HT-29 (cell line): Measurements from ENCODE around the gene PDGFB. TPM values are rescaled to one million over a fixed set of nuclear protein-coding genes. Genes with fewer than 3 reads are reported as not detected.
A peak's percentile ranks its signal among the peaks of the same experiment; 100 is the strongest.

ENCODE experiments used
- DNase-seq: peaks from one replicate; pipeline ENCODE4 v3.0.0-alpha.2; 2015; ENCODE audit warnings: low spot score
- total RNA-seq: library from RNA; depleted of rRNA; stranded (reverse); fragments of >200 nt; shearing (Covaris generic); gene quantifications from 2 replicates; pipeline ENCODE4 v1.2.3, GENCODE V29; 2014

Gene PDGFB
- total RNA-seq, 1 experiment from 2014 or later: 12.4 TPM

DNA sequence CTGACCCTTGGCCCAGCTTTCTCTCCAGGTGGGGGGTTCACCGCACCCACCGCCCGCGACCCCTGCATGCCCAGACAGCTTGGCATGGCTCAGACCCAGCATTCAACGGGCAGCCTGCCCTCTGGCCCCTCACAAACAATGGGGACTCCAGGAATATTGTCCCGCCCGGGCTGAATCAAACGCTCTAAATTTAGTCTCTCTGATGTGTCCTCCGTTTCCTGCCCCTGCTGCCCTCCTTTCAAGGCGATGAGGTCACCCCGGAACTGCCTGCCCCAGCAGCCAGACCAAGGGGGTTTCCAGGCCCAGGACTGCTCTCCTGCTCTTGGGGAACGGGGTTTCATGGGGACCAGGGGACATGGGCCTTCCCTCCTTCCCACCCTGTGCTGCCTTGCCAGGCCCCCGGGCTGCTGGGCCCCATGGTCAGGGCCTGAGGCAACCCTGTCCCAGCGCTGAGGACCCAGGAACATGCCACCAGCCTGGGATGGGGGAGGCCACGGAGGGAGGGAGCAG lies 10.1 kb upstream of the PDGFB start:
- no peak for DNase-seq

DNA sequence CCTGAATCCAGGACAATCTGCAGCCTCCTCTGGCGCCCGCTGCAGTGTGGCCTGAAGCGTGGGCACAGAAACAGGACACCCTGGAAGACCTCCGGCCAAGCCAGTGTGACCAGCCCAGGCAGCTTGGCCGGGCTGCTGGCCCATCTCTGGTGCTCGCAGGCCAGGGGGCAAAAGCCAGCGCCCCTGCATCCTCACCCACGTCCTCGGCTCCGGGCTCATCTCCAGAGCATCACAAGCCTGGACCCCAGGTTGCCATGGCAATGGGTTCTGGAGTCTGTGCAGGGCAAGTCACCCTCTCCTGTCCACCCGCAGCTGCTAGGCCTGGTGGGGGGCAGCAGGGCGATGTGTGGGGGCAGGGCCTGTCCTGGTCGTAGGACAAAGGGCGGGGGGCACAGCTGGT lies 9.3 kb upstream of the PDGFB start:
- DNase-seq: no peak

GRCh38 chr22:39253435-39254070 lies 8.8 kb upstream of the PDGFB start:
- DNase-seq: peak; percentile 58

DNA sequence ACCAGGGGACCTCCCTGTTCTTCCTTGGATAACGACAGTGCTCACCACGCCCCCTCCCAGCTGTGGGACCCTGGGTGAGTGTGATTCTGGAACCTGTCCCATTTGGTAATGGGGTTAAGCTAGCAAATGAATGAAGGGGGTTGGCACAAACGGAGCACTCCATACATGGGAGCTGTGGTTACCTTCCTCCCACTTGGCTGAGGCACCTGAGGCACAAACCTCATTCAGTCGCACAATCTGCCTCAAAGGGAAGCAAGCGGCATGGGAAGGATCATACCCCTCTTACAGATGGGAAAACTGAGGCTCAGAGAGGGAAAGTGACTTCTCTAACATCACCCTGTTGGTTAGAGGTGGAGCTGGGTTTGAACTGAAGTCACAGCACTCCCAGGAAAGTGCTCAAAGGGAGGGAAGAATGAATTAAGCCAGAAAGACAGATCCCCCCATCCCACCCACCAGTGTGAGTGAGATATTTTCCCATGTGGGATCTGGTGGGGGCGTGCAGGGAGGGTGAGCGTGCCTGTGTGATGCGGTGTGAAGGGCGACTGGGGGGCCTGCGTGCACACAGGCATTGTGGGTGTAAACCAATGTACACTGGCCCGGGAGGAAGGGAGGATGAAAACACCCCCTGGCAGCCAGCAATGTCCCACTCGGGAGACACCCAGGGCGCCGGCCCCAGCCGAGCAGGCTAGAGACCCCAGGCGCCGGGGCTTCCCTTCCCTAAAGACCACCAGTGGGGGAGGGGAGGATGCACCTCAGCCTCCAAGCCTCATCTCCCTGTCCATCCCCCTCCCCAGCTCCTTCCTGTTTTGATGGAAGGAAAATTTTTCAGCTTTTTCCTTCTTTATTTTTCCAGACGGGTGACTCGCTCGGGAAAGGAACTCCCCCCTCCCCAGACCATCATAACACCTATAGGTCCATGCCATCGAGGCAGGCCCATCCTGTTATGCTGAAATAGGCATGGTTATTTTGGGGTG lies 8.0 kb upstream of the PDGFB start:
- DNase-seq: peak; percentile 5

- peak; percentile 36 for DNase-seq
Measured at GRCh38 chr22:39251762-39252460, 7.1 kb upstream of the PDGFB start.

- DNase-seq: no peak
Measured at GRCh38 chr22:39250838-39251237, 6.1 kb upstream of the PDGFB start.

- DNase-seq: no peak
Measured at GRCh38 chr22:39250131-39250530, 5.3 kb upstream of the PDGFB start.

- DNase-seq: no peak
Measured at GRCh38 chr22:39249086-39249704, 4.4 kb upstream of the PDGFB start.

DNA sequence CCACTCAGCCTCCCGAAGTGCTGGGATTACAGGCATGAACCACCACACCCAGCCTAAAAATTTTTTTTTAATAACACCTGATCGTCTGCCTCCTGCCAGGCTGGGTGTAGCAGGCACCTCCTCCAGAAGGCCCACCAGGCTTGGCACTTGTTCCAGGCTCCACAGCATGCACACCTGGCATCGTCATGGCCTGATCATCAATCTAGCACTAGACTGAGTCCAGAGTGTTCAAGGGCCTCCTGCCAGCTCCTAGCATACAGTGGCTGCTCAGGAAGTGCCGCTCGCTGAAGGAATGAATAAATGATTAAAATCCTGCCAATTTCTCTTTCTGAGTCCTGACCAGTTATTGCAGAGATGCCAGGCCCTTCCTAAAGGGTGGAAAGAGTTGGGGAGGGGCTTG lies 3.5 kb upstream of the PDGFB start:
- DNase-seq: no peak

- no peak for DNase-seq
Measured at GRCh38 chr22:39247361-39247760, 2.6 kb upstream of the PDGFB start.

DNA sequence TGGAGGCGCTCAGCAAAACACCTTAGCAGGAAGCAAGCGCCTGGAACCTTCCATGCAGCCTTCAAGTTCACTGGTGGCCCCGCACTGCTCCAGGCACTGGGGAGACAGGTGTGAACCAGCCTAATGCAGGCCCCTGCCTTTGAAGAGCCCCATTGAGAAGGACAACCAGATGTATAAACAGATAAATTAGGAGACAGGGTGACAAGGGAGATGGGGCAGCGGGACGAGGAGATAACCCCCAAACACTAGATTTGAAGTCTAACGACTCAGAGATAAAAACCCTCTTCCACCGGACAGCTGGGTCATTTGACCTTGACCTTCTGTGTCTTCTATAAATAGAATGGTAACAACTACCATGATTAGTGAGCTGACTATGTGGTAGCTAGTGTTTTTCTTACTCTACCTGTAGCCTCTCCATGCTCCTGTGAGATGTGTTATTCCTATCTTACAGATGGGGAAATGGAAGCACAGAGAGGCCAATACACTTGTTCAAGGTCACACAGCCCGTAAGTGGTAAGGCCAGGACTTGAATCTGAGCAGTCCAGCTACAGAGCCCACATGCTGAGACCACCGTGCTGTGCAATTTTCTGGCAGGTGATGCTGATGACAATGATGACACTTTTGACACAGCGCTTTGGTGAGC lies 2.0 kb upstream of the PDGFB start:
- no peak for DNase-seq

GRCh38 chr22:39246217-39246616 lies 1.4 kb upstream of the PDGFB start:
- DNase-seq: no peak

- peak; percentile 11 for DNase-seq
Measured at GRCh38 chr22:39245130-39246039, 603 bp upstream of the PDGFB start.

- DNase-seq: no peak
Measured at GRCh38 chr22:39244136-39244495, 666 bp downstream of the PDGFB start.

GRCh38 chr22:39243439-39244135 lies 1.2 kb downstream of the PDGFB start:
- DNase-seq: peak; percentile 26

- peak; percentile 66 for DNase-seq
Measured at GRCh38 chr22:39242595-39243438, 2.0 kb downstream of the PDGFB start.

GRCh38 chr22:39241794-39242594 lies 2.8 kb downstream of the PDGFB start:
- no peak for DNase-seq
